ENCODE data around the gene RAD51D. TPM values are rescaled to one million over a fixed set of nuclear protein-coding genes. Genes with fewer than 3 reads are reported as not detected.

RAD51D gene
- polyA plus RNA-seq, 1 donor from 2014 or later, result 19.0 TPM

GRCh38 chr17:35089586-35090296, 29.9 kb downstream of the RAD51D start:
- peaks cover 16% of the 10 kb centered on the region for H3K79me2 ChIP-seq (replicated peaks; ENCODE audit: insufficient read depth, low read length)
- H2AFZ ChIP-seq (ENCODE audit: low read depth, low read length), result no peak overlapping the region
- H4K20me1 ChIP-seq (ENCODE audit: insufficient read depth), result no peaks in the 10 kb centered on the region
- TF ChIP-seq POLR2AphosphoS5 (IDR thresholded peaks at IDR 0.05), result no peak
- TF ChIP-seq SMC3 (conservative IDR thresholded peaks at IDR 0.05; ENCODE audit: poor library complexity), result peak; percentile 39
- no peak for TF ChIP-seq MXI1 (conservative IDR thresholded peaks at IDR 0.05; ENCODE audit: poor library complexity, severe bottlenecking)
- no peak overlapping the region for H3K27ac ChIP-seq (ENCODE audit: low read length)
- no peaks in the 10 kb centered on the region for H3K27me3 ChIP-seq (ENCODE audit: insufficient read depth, low read depth, low read length)
- no peaks in the 10 kb centered on the region for H3K36me3 ChIP-seq (ENCODE audit: insufficient read depth, low read length)
- no peaks in the 10 kb centered on the region for H3K9me2 ChIP-seq (ENCODE audit: insufficient read depth, low read length)
- peak overlapping the region; percentile 53 for H3K4me3 ChIP-seq (ENCODE audit: low read length)
- H3K9ac ChIP-seq (ENCODE audit: low read length), result no peak overlapping the region
- H3K4me2 ChIP-seq (ENCODE audit: low read length), result no peak overlapping the region
- no peaks in the 10 kb centered on the region for H3K9me3 ChIP-seq (ENCODE audit: low read length)
- no peaks in the 10 kb centered on the region for H3F3A ChIP-seq (ENCODE audit: insufficient read depth, low read length, poor library complexity, severe bottlenecking)

- TF ChIP-seq SMC3 (conservative IDR thresholded peaks at IDR 0.05; ENCODE audit: poor library complexity), result peak; percentile 82
- no peak for TF ChIP-seq EP300 (conservative IDR thresholded peaks at IDR 0.05; ENCODE audit: poor library complexity, severe bottlenecking)
- no peak for TF ChIP-seq REST (IDR thresholded peaks at IDR 0.05; ENCODE audit: borderline replicate concordance)
- peak; percentile 88 for TF ChIP-seq CTCF (IDR thresholded peaks at IDR 0.05; ENCODE audit: poor library complexity, severe bottlenecking)
- peak; percentile 4 for TF ChIP-seq MXI1 (conservative IDR thresholded peaks at IDR 0.05; ENCODE audit: poor library complexity, severe bottlenecking)
- TF ChIP-seq RAD21 (conservative IDR thresholded peaks at IDR 0.05), result peak; percentile 70
- TF ChIP-seq POLR2AphosphoS5 (IDR thresholded peaks at IDR 0.05), result no peak
- TF ChIP-seq EZH2 (IDR thresholded peaks at IDR 0.05; ENCODE audit: borderline replicate concordance, insufficient read depth, low read length, poor library complexity, severe bottlenecking), result no peak
- TF ChIP-seq TAF1 (IDR thresholded peaks at IDR 0.05; ENCODE audit: low read depth), result no peak
- Histone ChIP-seq H3K79me2 (replicated peaks; ENCODE audit: insufficient read depth, low read length) (peaks cover 16% of the 10 kb centered on the region), H3K36me3 (ENCODE audit: insufficient read depth, low read length) (no peaks in the 10 kb centered on the region), H4K20me1 (ENCODE audit: insufficient read depth) (no peaks in the 10 kb centered on the region), H3K4me2 (ENCODE audit: low read length) (peak overlapping the region; percentile 94), H3K27ac (ENCODE audit: low read length) (peak overlapping the region; percentile 39), H3K9me2 (ENCODE audit: insufficient read depth, low read length) (no peaks in the 10 kb centered on the region), H3K4me3 (ENCODE audit: low read length) (peak overlapping the region; percentile 96), H3K9ac (ENCODE audit: low read length) (peak overlapping the region; percentile 80), H2AFZ (ENCODE audit: low read depth, low read length) (peak overlapping the region; percentile 60), H3K27me3 (ENCODE audit: insufficient read depth, low read depth, low read length) (no peaks in the 10 kb centered on the region), H3F3A (ENCODE audit: insufficient read depth, low read length, poor library complexity, severe bottlenecking) (no peaks in the 10 kb centered on the region), H3K9me3 (ENCODE audit: low read length) (no peaks in the 10 kb centered on the region)
Observed at GRCh38 chr17:35088881-35089585, 30.6 kb downstream of the RAD51D start.

Measured in neural cell (in vitro differentiated cells).